Esophagus squamous epithelium (tissue), 4 donors: ENCODE data around the gene STARD9.

Experiments
- CTCF ChIP-seq, 6 experiments: fragments of 450-650 bp in 4 of 6; fragments of 200-600 bp in 2 of 6; sonication (generic) in 2 of 6; IDR thresholded peaks; one replicate each; pipeline ENCODE4 v1.5.1; 2016 to 2019; ENCODE audit warnings: antibody characterized with exemption in 6 of 6, mild to moderate bottlenecking in 4 of 6, moderate library complexity in 4 of 6
- POLR2A ChIP-seq, 4 donors: fragments of 450-650 bp; IDR thresholded peaks; one replicate each; pipeline ENCODE4 v1.6.1; 2017; ENCODE audit warnings: antibody characterized with exemption in 4 of 4, mild to moderate bottlenecking in 4 of 4, moderate library complexity in 3 of 4

DNA sequence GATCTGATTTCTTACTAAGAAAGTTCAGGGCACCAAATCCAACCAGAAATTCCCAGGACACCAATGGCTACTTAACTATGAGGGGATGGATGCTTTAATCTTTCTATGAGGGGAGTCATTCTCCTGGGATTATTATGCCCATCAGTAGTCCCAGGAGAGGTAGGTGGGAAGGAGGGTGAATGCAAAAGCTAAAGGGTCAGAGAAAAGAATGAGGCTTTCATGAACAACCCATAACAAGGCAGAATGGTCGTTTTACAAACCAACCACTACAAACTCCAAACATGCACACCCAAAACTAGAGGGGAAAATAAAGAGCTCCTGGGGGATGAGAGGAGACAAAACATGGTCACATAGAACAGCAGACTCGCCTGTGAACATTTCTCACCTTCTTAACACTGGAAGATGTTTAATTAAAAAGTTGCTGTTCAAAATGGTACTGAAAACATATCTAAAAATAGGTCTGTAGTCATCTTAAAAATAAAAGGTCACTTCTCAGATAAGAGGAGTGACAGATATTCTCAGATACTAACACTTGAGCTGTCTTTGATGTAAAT lies 3.7 kb downstream of the STARD9 start:
- no peak for TF ChIP-seq CTCF (IDR thresholded peaks at IDR 0.05)
- no peak for TF ChIP-seq POLR2A (IDR thresholded peaks at IDR 0.05)
